Thymus (tissue), 11 donors: ENCODE measurements around the gene KCNK3. TPM values are rescaled to one million over a fixed set of nuclear protein-coding genes. Genes with fewer than 3 reads are reported as not detected.

Experiments used
- DNase-seq, 9 donors: peaks; one replicate each; pipeline ENCODE4 v3.0.0-alpha.2; 2013; ENCODE audit warnings: low spot score in 9 of 9, low read depth in 6 of 9, missing footprints in 1 of 9
- H3K27ac ChIP-seq, 2 donors: one replicate each; pipeline ENCODE4 v1.5.1; 2013; ENCODE audit warnings: control low read depth in 1 of 2, low read depth in 1 of 2, low read length in 1 of 2, mild to moderate bottlenecking in 1 of 2, moderate library complexity in 1 of 2
- H3K27me3 ChIP-seq, 2 donors: one replicate each; pipeline ENCODE4 v1.5.1; 2013; ENCODE audit warnings: low read length in 1 of 2; ENCODE audit not compliant: control insufficient read depth in 2 of 2, insufficient read depth in 1 of 2
- H3K36me3 ChIP-seq, 2 donors: one replicate each; pipeline ENCODE4 v1.5.1; 2013; ENCODE audit warnings: low read length in 1 of 2, mild to moderate bottlenecking in 1 of 2, moderate library complexity in 1 of 2; ENCODE audit not compliant: control insufficient read depth in 2 of 2, insufficient read depth in 2 of 2
- H3K4me1 ChIP-seq, 2 donors: one replicate each; pipeline ENCODE4 v1.5.1; 2013; ENCODE audit warnings: low read length in 2 of 2; ENCODE audit not compliant: control insufficient read depth in 2 of 2, insufficient read depth in 2 of 2
- H3K4me3 ChIP-seq, 2 donors: one replicate each; pipeline ENCODE4 v1.5.1; 2013; ENCODE audit warnings: low read length in 2 of 2, control low read depth in 1 of 2, mild to moderate bottlenecking in 1 of 2
- H3K9me3 ChIP-seq, 2 donors: one replicate each; pipeline ENCODE4 v1.5.1; 2013; ENCODE audit warnings: low read length in 1 of 2, mild to moderate bottlenecking in 1 of 2; ENCODE audit not compliant: control insufficient read depth in 2 of 2, insufficient read depth in 1 of 2
- WGBS: extraction: QIAGEN DNeasy Blood & Tissue Kit; methylation state at CpG from one replicate; pipeline ENCODE4 v1.1.7; 2013; 5-methylcytosine and 5-hydroxymethylcytosine counted together
- polyA plus RNA-seq: library from polyadenylated mRNA; stranded (reverse); fragments of 200-250 nt; gene quantifications from one replicate; pipeline ENCODE4 v1.2.3, GENCODE V29; 2013
- total RNA-seq: library from RNA; stranded (reverse); fragments of 120-200 nt; gene quantifications from one replicate; pipeline ENCODE4 v1.2.4, GENCODE V29; 2013
- donor health status: healthy.

The KCNK3 gene
- total and polyA plus RNA-seq, 2 donors, result 0.05 to 0.71 TPM

- no peak for DNase-seq
- no peaks in the 10 kb centered on the region for H3K4me1 ChIP-seq
- H3K27me3 ChIP-seq, result peaks cover 3 to 47% of the 10 kb centered on the region in 2 donors
- no peaks in the 10 kb centered on the region for H3K9me3 ChIP-seq
- H3K4me3 ChIP-seq, result no peak overlapping the region
- H3K36me3 ChIP-seq, result no peaks in the 10 kb centered on the region
- no peak overlapping the region for H3K27ac ChIP-seq
- WGBS, result 81% methylated on average over 11 of the region's 11 CpGs
Measured at GRCh38 chr2:26672112-26672817, 20.3 kb upstream of the KCNK3 start.

DNA sequence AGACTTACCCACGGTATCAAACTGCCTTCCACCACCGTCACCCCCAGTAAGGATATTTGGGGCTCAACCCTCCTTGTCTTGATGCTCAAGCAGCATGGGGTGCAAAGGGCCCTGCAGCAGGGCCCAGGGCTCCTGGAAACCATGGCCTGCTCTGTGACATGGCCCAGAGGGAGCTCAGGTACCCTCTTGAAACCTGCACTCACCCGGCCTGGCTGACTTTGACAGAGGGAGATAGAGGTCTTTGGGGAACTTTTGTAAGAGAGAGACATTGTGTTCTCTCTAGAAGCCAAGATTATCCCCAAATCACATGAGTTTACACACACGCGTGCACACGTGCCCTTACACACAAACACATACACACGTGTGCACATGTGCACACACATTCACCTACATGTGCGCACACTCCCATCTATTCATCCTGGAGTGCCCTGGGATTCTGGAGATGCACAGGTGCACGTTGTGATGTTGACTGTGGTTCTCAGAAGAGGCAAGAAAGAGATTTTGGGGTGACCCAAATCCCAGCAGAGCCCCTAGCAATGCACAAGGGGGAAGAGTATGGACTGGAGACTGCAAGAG is 19.6 kb upstream of the KCNK3 start:
- Histone ChIP-seq H3K27me3 (peaks cover 3 to 51% of the 10 kb centered on the region in 2 donors), H3K9me3 (peaks cover 0 to 4% of the 10 kb centered on the region in 2 donors), H3K4me3 (no peak overlapping the region), H3K27ac (no peak overlapping the region), H3K36me3 (no peaks in the 10 kb centered on the region), H3K4me1 (no peaks in the 10 kb centered on the region)
- 89% methylated on average over 9 of the region's 9 CpGs for WGBS
- DNase-seq, result no peak

DNA sequence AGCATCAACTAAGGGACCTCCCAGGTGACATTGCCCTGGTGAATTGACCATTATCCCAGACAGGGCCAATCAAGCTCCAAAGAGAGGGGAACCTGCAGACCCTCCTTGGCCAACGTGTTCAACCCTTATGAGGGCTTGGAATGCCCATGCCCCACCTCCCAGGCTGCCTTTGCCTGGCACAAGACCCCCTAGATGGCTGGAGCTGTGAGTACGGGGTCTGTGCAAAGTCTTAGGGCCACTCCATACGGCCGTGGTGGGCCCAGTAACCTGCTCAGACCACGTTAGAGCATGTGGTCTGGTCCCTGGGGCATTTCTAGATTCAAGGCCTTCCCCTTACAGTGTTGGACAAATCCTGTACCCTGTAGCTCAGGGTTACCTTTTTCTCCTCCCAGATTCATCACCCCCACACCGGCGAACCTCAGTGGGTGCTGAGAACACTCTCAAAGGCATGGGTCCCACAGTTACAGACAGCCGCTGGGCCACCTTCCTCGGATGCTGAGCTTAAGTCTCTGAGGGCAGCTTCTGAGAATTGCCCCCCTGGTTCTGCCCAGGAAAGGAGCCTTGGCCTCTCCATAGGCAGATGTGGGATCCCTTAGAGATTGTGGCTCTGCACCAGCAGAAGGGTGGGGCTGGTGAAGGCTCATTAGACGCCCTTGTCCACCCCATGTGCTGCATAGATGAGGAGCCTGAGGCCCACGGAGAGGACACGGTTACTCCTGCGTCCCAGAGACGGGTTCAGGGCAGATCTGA is 18.3 kb upstream of the KCNK3 start:
- peaks cover 5 to 45% of the 10 kb centered on the region in 2 donors for H3K27me3 ChIP-seq
- no peak overlapping the region for H3K27ac ChIP-seq
- H3K4me3 ChIP-seq, result no peak overlapping the region
- peaks cover 0 to 4% of the 10 kb centered on the region in 2 donors for H3K9me3 ChIP-seq
- DNase-seq, result no peak
- no peaks in the 10 kb centered on the region for H3K36me3 ChIP-seq
- 89% methylated on average over 14 of the region's 14 CpGs for WGBS
- no peaks in the 10 kb centered on the region for H3K4me1 ChIP-seq

- Histone ChIP-seq H3K4me1 (no peaks in the 10 kb centered on the region), H3K4me3 (no peak overlapping the region), H3K27me3 (peaks cover 5 to 47% of the 10 kb centered on the region in 2 donors), H3K36me3 (no peaks in the 10 kb centered on the region), H3K9me3 (peaks cover 0 to 4% of the 10 kb centered on the region in 2 donors), H3K27ac (no peak overlapping the region)
- WGBS, result 88% methylated on average over 13 of the region's 13 CpGs
- no peak for DNase-seq
Measured at GRCh38 chr2:26674771-26675170, 17.8 kb upstream of the KCNK3 start.

GRCh38 chr2:26675651-26676255 is 16.8 kb upstream of the KCNK3 start:
- Histone ChIP-seq H3K9me3 (peaks cover 0 to 4% of the 10 kb centered on the region in 2 donors), H3K4me1 (no peaks in the 10 kb centered on the region), H3K4me3 (no peak overlapping the region), H3K36me3 (no peaks in the 10 kb centered on the region), H3K27me3 (peaks cover 2 to 44% of the 10 kb centered on the region in 2 donors), H3K27ac (no peak overlapping the region)
- 96% methylated on average over 6 of the region's 6 CpGs for WGBS
- DNase-seq, result no peak

- WGBS, result 97% methylated on average over 4 of the region's 4 CpGs
Measured at GRCh38 chr2:26678035-26678434, 14.5 kb upstream of the KCNK3 start.

DNA sequence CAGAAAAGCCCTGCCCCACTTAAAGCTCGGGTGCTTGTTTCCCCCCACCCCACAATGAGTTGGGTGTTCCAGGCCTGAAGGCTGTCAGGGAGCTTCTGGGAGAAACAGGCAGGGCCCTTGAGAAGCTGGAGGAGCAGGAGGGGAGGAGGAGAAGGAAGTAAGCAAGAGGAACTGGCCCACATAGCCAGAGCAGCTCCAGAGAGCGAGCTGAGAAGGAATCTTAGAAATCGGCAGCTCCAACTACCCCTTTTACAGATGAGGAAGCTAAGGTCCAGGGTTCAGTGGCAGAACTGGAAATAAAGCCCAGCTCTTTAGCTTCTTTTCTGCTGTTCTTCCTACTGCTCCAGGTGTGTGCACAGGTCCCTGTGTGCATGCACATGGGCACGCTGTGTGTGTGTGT is 12.7 kb upstream of the KCNK3 start:
- Histone ChIP-seq H3K4me3 (no peak overlapping the region), H3K36me3 (no peaks in the 10 kb centered on the region), H3K27me3 (peaks cover 2 to 38% of the 10 kb centered on the region in 2 donors), H3K4me1 (no peaks in the 10 kb centered on the region), H3K9me3 (peaks cover 0 to 4% of the 10 kb centered on the region in 2 donors), H3K27ac (no peak overlapping the region)
- 51% methylated on average over 4 of the region's 4 CpGs for WGBS
- no peak for DNase-seq

More at GRCh38 chr2:26678035-26678434, 14.5 kb upstream of the KCNK3 start:
- Histone ChIP-seq H3K27me3 (peaks cover 2 to 32% of the 10 kb centered on the region in 2 donors), H3K27ac (no peak overlapping the region), H3K36me3 (no peaks in the 10 kb centered on the region), H3K9me3 (peaks cover 0 to 4% of the 10 kb centered on the region in 2 donors), H3K4me1 (no peaks in the 10 kb centered on the region), H3K4me3 (no peak overlapping the region)
- no peak for DNase-seq

GRCh38 chr2:26681656-26682055 is 10.9 kb upstream of the KCNK3 start:
- H3K27me3 ChIP-seq, result peaks cover 2 to 52% of the 10 kb centered on the region in 2 donors
- no peak overlapping the region for H3K27ac ChIP-seq
- H3K9me3 ChIP-seq, result peaks cover 0 to 4% of the 10 kb centered on the region in 2 donors
- DNase-seq, result no peak
- H3K4me1 ChIP-seq, result no peaks in the 10 kb centered on the region
- 92% methylated on average over 3 of the region's 3 CpGs for WGBS
- no peaks in the 10 kb centered on the region for H3K36me3 ChIP-seq
- no peak overlapping the region for H3K4me3 ChIP-seq

DNA sequence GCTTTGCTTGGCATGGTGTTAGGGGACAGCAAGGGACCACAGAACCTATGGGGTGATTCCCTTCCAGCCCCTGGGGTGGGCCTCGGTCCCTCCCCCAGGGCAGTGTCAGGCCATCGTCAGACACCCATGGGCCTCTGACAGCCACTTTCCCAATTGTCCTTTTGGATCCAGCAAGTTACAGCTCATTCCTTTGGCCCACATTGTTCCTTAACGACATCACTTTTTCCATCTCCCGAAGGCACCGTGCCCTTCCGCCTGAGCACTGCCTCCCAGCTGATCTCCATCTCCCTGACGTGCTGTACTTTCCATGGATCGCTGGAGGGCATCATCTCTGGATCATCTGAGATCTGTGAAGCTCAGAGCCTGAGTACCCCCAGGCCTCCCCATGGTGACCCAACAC is 10.4 kb upstream of the KCNK3 start:
- Histone ChIP-seq H3K4me3 (no peak overlapping the region), H3K9me3 (peaks cover 0 to 4% of the 10 kb centered on the region in 2 donors), H3K36me3 (no peaks in the 10 kb centered on the region), H3K27ac (no peak overlapping the region), H3K4me1 (no peaks in the 10 kb centered on the region), H3K27me3 (peaks cover 2 to 57% of the 10 kb centered on the region in 2 donors)
- WGBS, result 91% methylated on average over 8 of the region's 8 CpGs
- DNase-seq, result no peak
